Heart left ventricle (tissue), 16 donors: ENCODE data around the gene WHAMM. TPM values are rescaled to one million over a fixed set of nuclear protein-coding genes. Genes with fewer than 3 reads are reported as not detected.
A peak's percentile ranks its signal among the peaks of the same experiment; 100 is the strongest.

Experiments used
- ATAC-seq, 4 donors: fragments of 200-7000 bp; cut with Tn5 transposase; one replicate each; pipeline ENCODE4 v1.9.1; 2020 to 2022; ENCODE audit warnings: moderate library complexity in 4 of 4, mild to moderate bottlenecking in 3 of 4, moderate number of reproducible peaks in 1 of 4
- DNase-seq, 5 donors: peaks; one replicate each; pipeline ENCODE4 v3.0.0-alpha.2; 2020
- H3K27ac ChIP-seq, 12 donors: fragments of 200-600 bp; sonication (generic) in 4 of 12; one replicate each; pipeline versions ENCODE4 v1.5.0 to v1.8.0; 2016 to 2022; ENCODE audit warnings: mild to moderate bottlenecking in 2 of 12
- H3K27me3 ChIP-seq, 9 donors: fragments of 200-600 bp; sonication (generic) in 2 of 9; one replicate each; pipeline versions ENCODE4 v1.5.1 to v1.8.0; 2016 to 2022; ENCODE audit warnings: mild to moderate bottlenecking in 3 of 9
- H3K36me3 ChIP-seq, 9 donors: fragments of 200-600 bp; sonication (generic) in 2 of 9; one replicate each; pipeline versions ENCODE4 v1.5.0 to v1.8.0; 2018 to 2022; ENCODE audit warnings: mild to moderate bottlenecking in 2 of 9
- H3K4me1 ChIP-seq, 12 donors: fragments of 200-600 bp; sonication (generic) in 4 of 12; one replicate each; pipeline versions ENCODE4 v1.5.0 to v1.8.0; 2016 to 2022; ENCODE audit warnings: mild to moderate bottlenecking in 3 of 12
- H3K4me3 ChIP-seq, 12 donors: fragments of 200-600 bp; sonication (generic) in 4 of 12; one replicate each; pipeline versions ENCODE4 v1.5.0 to v1.8.0; 2017 to 2022; ENCODE audit warnings: mild to moderate bottlenecking in 9 of 12, moderate library complexity in 4 of 12
- H3K9me3 ChIP-seq, 12 donors: fragments of 200-600 bp; sonication (generic) in 4 of 12; one replicate each; pipeline versions ENCODE4 v1.5.0 to v1.8.0; 2016 to 2022; ENCODE audit warnings: mild to moderate bottlenecking in 1 of 12
- POLR2A ChIP-seq, 2 donors: fragments of 450-650 bp; IDR thresholded peaks; one replicate each; pipeline ENCODE4 v1.6.1; 2017; ENCODE audit warnings: antibody characterized with exemption in 2 of 2, mild to moderate bottlenecking in 2 of 2, moderate library complexity in 2 of 2
- WGBS, 4 donors: extraction: QIAGEN DNeasy Blood & Tissue Kit in 2 of 4; methylation state at CpG; one replicate each; pipeline versions ENCODE4 v1.1.5 to v1.1.7; 2013 to 2018; 5-methylcytosine and 5-hydroxymethylcytosine counted together
- intact Hi-C, 10 donors: fragments of 100-400 bp; cut with DNase I; formaldehyde crosslinking; loops; one replicate each; pipeline versions ENCODE4 v1.11.1 to v1.14.2; 2022
- polyA plus RNA-seq, 2 donors: library from polyadenylated mRNA; stranded (reverse); fragments of 200-250 nt; gene quantifications; one replicate each; pipeline ENCODE4 v1.2.3, GENCODE V29; 2013
- total RNA-seq, 9 donors: library from RNA; depleted of rRNA in 2 of 9; stranded (reverse); fragments of >200 nt in 2 of 9; fragmentation: NEBNext Ultra II Directional in 3 of 9; extraction: Animal tissue kit (Norgen Biotek cat#: 25700) in 3 of 9; gene quantifications; one replicate each; pipeline versions ENCODE4 v1.1.0 to v1.2.4, GENCODE V29; 2016 to 2023
- TF ChIP-seq, protein P1 (sequence below), 12 donors: fragments of 200-600 bp; sonication (generic) in 4 of 12; IDR thresholded peaks; one replicate each; pipeline versions ENCODE4 v1.5.0 to v1.8.0; 2018 to 2022; ENCODE audit warnings: antibody characterized with exemption in 12 of 12, mild to moderate bottlenecking in 5 of 12
- donor health status: ischemic (EF 13 %, LVEDD 7.1; RV severe dilation, severe dysfunction).
- donor health status: healthy with polysubstance abuse.
- donor health status: DM: no; HTN: yes; CAD: no.
- donor health status: DM: no; HTN: no; CAD: no.
- donor health status: ischemic (EF 25% LVEDD 6.9; RV normal size, moderate dysfunction).
- donor health status: ischemic (EF 25% LVEDD 5.7; RV mildly dilated, moderate dysfunction).
- donor health status: healthy.
- donor health status: DM: yes; HTN: yes; CAD: no.
- donor health status: ischemic (EF 35%, LVEDD 5.7; RV mildly dilated, moderate dysfunction).
- donor health status: nonischemic (EF 11% LVEDD 7.7; RV severe dilation, severe dysfunction).
- donor health status: DM: yes; HTN: yes; CAD: no.
- donor health status: PGD.
- donor health status: ischemic (EF 29% LVEDD 5.4; RV normal size, mild dysfunction).
- donor health status: nonischemic (EF 23%, LVEDD 6.1; RV moderate dilation, normal function).

The WHAMM gene
- total and polyA plus RNA-seq, 11 donors = 2.8 to 9.1 (median 6.3) TPM

DNA sequence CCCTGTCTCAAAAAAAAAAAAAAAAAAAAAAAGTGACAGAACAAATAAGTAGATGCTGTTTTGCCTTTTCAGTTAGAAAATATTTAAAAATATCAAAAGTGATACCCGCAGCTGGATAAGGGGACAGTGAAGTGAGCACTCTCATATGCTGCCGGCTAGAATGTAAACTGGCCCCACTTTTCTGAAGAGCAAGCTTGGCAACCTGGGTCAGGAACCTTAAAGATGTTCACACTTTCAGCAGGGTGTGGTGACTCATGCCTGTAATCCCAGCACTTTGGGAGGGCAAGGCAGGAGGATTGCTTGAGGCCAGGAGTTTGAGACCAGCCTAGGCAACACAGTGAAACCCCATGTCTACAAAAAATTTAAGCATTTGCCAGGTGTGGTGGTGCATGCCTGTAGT is 20.9 kb upstream of the WHAMM start:
- DNase-seq = no peak
- Histone ChIP-seq H3K27me3 (no peaks in the 10 kb centered on the region), H3K36me3 (peaks cover 0 to 34% (median 9%) of the 10 kb centered on the region in 9 donors), H3K4me1 (no peaks in the 10 kb centered on the region), H3K4me3 (no peak overlapping the region), H3K9me3 (peaks cover 0 to 5% (median 0%) of the 10 kb centered on the region in 12 donors), H3K27ac (no peak overlapping the region)
- TF ChIP-seq, protein P1, sequence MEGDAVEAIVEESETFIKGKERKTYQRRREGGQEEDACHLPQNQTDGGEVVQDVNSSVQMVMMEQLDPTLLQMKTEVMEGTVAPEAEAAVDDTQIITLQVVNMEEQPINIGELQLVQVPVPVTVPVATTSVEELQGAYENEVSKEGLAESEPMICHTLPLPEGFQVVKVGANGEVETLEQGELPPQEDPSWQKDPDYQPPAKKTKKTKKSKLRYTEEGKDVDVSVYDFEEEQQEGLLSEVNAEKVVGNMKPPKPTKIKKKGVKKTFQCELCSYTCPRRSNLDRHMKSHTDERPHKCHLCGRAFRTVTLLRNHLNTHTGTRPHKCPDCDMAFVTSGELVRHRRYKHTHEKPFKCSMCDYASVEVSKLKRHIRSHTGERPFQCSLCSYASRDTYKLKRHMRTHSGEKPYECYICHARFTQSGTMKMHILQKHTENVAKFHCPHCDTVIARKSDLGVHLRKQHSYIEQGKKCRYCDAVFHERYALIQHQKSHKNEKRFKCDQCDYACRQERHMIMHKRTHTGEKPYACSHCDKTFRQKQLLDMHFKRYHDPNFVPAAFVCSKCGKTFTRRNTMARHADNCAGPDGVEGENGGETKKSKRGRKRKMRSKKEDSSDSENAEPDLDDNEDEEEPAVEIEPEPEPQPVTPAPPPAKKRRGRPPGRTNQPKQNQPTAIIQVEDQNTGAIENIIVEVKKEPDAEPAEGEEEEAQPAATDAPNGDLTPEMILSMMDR (IDR thresholded peaks at IDR 0.05) = no peak
- TF ChIP-seq POLR2A (IDR thresholded peaks at IDR 0.05) = no peak
- ATAC-seq = no peak
- intact Hi-C loops = no loop called here
- WGBS, 4 donors = 77 to 86% (median 84%) methylated on average over 2 of the region's 2 CpGs

DNA sequence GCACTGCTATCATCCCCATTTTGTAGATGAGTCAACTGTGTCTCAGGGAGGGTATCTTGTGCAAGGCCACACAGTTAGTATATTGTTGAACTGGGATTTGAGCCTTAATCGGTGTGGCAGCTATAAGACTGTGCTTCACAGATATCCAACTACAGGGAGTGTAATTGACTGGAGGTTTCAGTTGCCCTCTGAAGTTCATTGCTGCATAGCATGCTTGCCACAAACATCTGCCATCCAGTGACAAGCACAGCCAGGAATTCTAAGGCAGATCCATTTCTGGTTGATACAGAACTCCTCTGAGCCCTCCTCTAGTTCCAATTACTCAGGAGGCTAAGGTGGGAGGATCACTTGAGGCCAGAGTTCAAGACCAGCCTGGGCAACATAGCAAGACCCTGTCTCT is 19.9 kb upstream of the WHAMM start:
- Histone ChIP-seq H3K4me3 (no peak overlapping the region), H3K9me3 (peaks cover 0 to 15% (median 0%) of the 10 kb centered on the region in 12 donors), H3K27me3 (no peaks in the 10 kb centered on the region), H3K27ac (no peak overlapping the region), H3K4me1 (no peaks in the 10 kb centered on the region), H3K36me3 (peaks cover 0 to 32% (median 7%) of the 10 kb centered on the region in 9 donors)
- TF ChIP-seq, protein P1 (IDR thresholded peaks at IDR 0.05) = no peak
- TF ChIP-seq POLR2A (IDR thresholded peaks at IDR 0.05) = no peak
- ATAC-seq (peak in 1 of 4 donors; percentile 15), DNase-seq (no peak)
- intact Hi-C loops = no loop called here
- WGBS, 4 donors = 69 to 89% (median 78%) methylated on average over 1 of the region's 1 CpG

DNA sequence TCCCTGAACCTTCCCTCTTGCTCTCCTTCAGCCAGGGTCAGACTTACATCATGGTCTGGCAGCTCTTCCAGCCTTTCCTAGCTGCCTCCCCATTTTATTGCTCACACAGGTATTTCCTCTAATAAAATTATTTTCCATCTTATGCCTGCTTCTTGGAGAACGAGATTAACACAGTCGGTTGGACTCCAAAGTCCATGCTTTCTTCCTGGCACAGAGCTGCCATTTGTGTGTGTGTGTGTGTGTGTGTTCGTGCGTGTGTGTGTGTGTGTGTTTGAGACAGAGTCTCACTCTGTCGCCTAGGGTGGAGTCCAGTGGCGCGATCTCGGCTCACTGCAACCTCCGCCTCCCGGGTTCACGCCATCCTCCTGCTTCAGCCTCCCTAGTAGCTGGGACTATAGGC is 19.1 kb upstream of the WHAMM start:
- H3K27ac ChIP-seq = no peak overlapping the region
- ATAC-seq (no peak), DNase-seq (no peak)
- peaks cover 0 to 15% (median 0%) of the 10 kb centered on the region in 12 donors for H3K9me3 ChIP-seq
- no peak overlapping the region for H3K4me3 ChIP-seq
- TF ChIP-seq, protein P1 (IDR thresholded peaks at IDR 0.05) = no peak
- TF ChIP-seq POLR2A (IDR thresholded peaks at IDR 0.05) = no peak
- peaks cover 0 to 30% (median 2%) of the 10 kb centered on the region in 9 donors for H3K36me3 ChIP-seq
- 86 to 91% (median 90%) methylated on average over 11 of the region's 11 CpGs for WGBS, 4 donors
- H3K27me3 ChIP-seq = no peaks in the 10 kb centered on the region
- H3K4me1 ChIP-seq = no peaks in the 10 kb centered on the region
- intact Hi-C loops = no loop called here

DNA sequence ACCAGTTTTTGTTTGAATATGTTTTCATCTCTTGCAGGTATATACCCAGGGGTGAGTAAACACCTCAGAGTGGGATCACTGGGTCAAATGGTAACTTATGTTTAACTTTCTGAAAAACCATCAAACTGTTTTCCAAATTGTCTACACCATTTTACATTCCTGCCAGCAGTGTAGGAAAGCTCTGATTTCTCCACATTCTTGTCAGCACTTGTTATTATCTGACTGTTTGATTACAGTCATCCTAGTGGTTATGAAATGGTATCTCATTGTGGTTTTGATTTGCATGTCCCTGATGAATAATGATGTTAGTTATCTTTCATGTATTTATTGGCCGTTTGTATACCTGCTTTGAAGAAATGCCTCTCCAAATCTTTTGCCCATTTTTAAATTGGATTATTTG is 17.4 kb upstream of the WHAMM start:
- 48 to 67% (median 50%) methylated on average over 1 of the region's 1 CpG for WGBS, 4 donors
- intact Hi-C loops = loop anchor here in 1 of 10 donors (2.0 kb wide), 1 partner anchor 29 kb away; no protein-coding TSS in a partner anchor
- Histone ChIP-seq H3K27me3 (no peaks in the 10 kb centered on the region), H3K36me3 (peaks cover 0 to 25% (median 0%) of the 10 kb centered on the region in 9 donors), H3K4me3 (no peak overlapping the region), H3K27ac (no peak overlapping the region), H3K4me1 (peaks cover 0 to 8% (median 0%) of the 10 kb centered on the region in 12 donors), H3K9me3 (peaks cover 0 to 15% (median 0%) of the 10 kb centered on the region in 12 donors)
- TF ChIP-seq, protein P1 (IDR thresholded peaks at IDR 0.05) = no peak
- no peak for TF ChIP-seq POLR2A (IDR thresholded peaks at IDR 0.05)
- no peak for DNase-seq
- ATAC-seq = no peak
